CD4-positive, alpha-beta T cell (primary cell): ENCODE results near the gene LEPROT. TPM values are rescaled to one million over a fixed set of nuclear protein-coding genes. Genes with fewer than 3 reads are reported as not detected.

Source experiments
- ATAC-seq: fragments of 200-7000 bp; cut with Tn5 transposase; one replicate; pipeline ENCODE4 v1.10.0; 2022; ENCODE audit warnings: mild to moderate bottlenecking; ENCODE audit not compliant: poor library complexity
- CTCF ChIA-PET: fragments of 350-600 bp; sonication (Branson Sonifier 250); formaldehyde crosslinking; loops from one replicate; lab custom pipeline; 2021; ENCODE audit warnings: antibody characterized with exemption, inconsistent platforms; lab: Charles Lee
- POLR2A ChIA-PET: fragments of 350-600 bp; sonication (Branson Sonifier 250); formaldehyde crosslinking; loops from one replicate; lab custom pipeline; 2021; ENCODE audit warnings: antibody characterized with exemption, inconsistent platforms; lab: Charles Lee
- DNase-seq, 14 experiments: peaks; one replicate each; pipeline ENCODE4 v3.0.0-alpha.2; 2013 to 2020; ENCODE audit warnings: mixed read lengths in 2 of 14
- H3K27ac ChIP-seq, 2 donors: one replicate each; pipeline versions ENCODE4 v1.5.1 to v1.7.0; 2013; ENCODE audit warnings: low read length in 2 of 2, low read depth in 1 of 2, mild to moderate bottlenecking in 1 of 2
- H3K27me3 ChIP-seq, 2 experiments: 1 replicate in 1 of 2; 2 replicates in 1 of 2; pipeline versions ENCODE4 v1.6.1 to v1.7.0; 2013; ENCODE audit warnings: low read length in 2 of 2, control low read depth in 1 of 2, mild to moderate bottlenecking in 1 of 2, moderate library complexity in 1 of 2; ENCODE audit not compliant: insufficient read depth in 2 of 2, control insufficient read depth in 1 of 2
- H3K36me3 ChIP-seq: one replicate; pipeline ENCODE4 v1.6.1; 2013; ENCODE audit warnings: low read length, control low read depth; ENCODE audit not compliant: insufficient read depth
- H3K4me1 ChIP-seq: one replicate; pipeline ENCODE4 v1.6.1; 2013; ENCODE audit warnings: low read length, control low read depth; ENCODE audit not compliant: insufficient read depth
- H3K4me3 ChIP-seq: one replicate; pipeline ENCODE4 v1.5.1; 2013; ENCODE audit warnings: mild to moderate bottlenecking, low read length, moderate library complexity
- H3K9me3 ChIP-seq, 2 experiments: 1 replicate in 1 of 2; 2 replicates in 1 of 2; pipeline versions ENCODE4 v1.6.1 to v1.7.0; 2013; ENCODE audit warnings: low read length in 2 of 2, mild to moderate bottlenecking in 2 of 2, control low read depth in 1 of 2, moderate library complexity in 1 of 2; ENCODE audit not compliant: control insufficient read depth in 1 of 2, insufficient read depth in 1 of 2
- H3K27ac Mint-ChIP-seq: one replicate; pipeline ENCODE4 v1.8.0; 2020; ENCODE audit warnings: mixed read lengths
- H3K27me3 Mint-ChIP-seq: one replicate; pipeline ENCODE4 v1.8.0; 2021; ENCODE audit warnings: mixed read lengths
- H3K36me3 Mint-ChIP-seq: one replicate; pipeline ENCODE4 v1.8.0; 2021; ENCODE audit warnings: low read depth, mixed read lengths
- H3K4me1 Mint-ChIP-seq: one replicate; pipeline ENCODE4 v1.8.0; 2021; ENCODE audit warnings: low read depth, mixed read lengths
- H3K4me3 Mint-ChIP-seq: one replicate; pipeline ENCODE4 v1.8.0; 2020; ENCODE audit warnings: mild to moderate bottlenecking, mixed read lengths
- H3K9me3 Mint-ChIP-seq: one replicate; pipeline ENCODE4 v1.8.0; 2020; ENCODE audit warnings: mixed read lengths
- CTCF ChIP-seq: fragments of 200-600 bp; IDR thresholded peaks from one replicate; pipeline ENCODE4 v1.8.0; 2022; ENCODE audit warnings: antibody characterized with exemption, mild to moderate bottlenecking
- intact Hi-C, 2 experiments: fragments of 100-400 bp; cut with DNase I in 1 of 2; cut with micrococcal nuclease in 1 of 2; formaldehyde crosslinking; loops; one replicate each; pipeline versions ENCODE4 v1.15.1 to v1.9.0; 2023 to 2025; cut with DNase I, micrococcal nuclease
- polyA plus RNA-seq, 2 donors: library from polyadenylated mRNA; unstranded; fragments of 120-200 nt; gene quantifications; one replicate each; pipeline ENCODE4 v1.2.1, GENCODE V29; 2013
- total RNA-seq, 174 experiments: library from RNA in 2 of 174; stranded (reverse) in 2 of 174; gene quantifications; one replicate each; pipeline ENCODE4 v1.2.3 and lab custom pipeline; 2021 to 2026

The LEPROT gene
- total RNA-seq: 10 to 100 TPM; 20.2 to 23.9 TPM
- 19.4 TPM for polyA plus RNA-seq (2013, experiment 1 of 2)
- polyA plus RNA-seq (2013, experiment 2 of 2): 20.0 TPM
- total RNA-seq (lab: John Stamatoyannopoulos, UW): 4.9 to 62.0 (median 26.6) reads per million in 172 experiments

GRCh38 chr1:65420590-65421350, at the start of gene LEPROT, which contains the start of gene LEPR:
LEPROT (plus strand) TSS chr1:65420668; CDS start chr1:65420725, 57 bp downstream.
LEPR (plus strand) TSS chr1:65420668; CDS start chr1:65565566, 144,898 bp downstream.
- ChIA-PET CTCF (interaction anchor here (3.5 kb wide), 1 partner anchor 10 kb away, joined by 20 read pairs; no protein-coding TSS in a partner anchor), POLR2A (interaction anchor here (0.6 to 2.4 kb wide), 21 partner anchors 8 to 1828 kb away, joined by 3 to 24 read pairs (median 5); partner anchors contain the start of genes JAK1 and PGM1)
- TF ChIP-seq CTCF: no peak
- peaks cover 26% of the 10 kb centered on the region for H3K4me1 ChIP-seq
- H3K27me3 ChIP-seq: no peaks in the 10 kb centered on the region
- no peaks in the 10 kb centered on the region for H3K27me3 Mint-ChIP-seq
- H3K4me1 Mint-ChIP-seq: peaks cover 26% of the 10 kb centered on the region
- H3K9me3 Mint-ChIP-seq: no peaks in the 10 kb centered on the region
- peaks cover 19% of the 10 kb centered on the region for H3K36me3 Mint-ChIP-seq
- H3K36me3 ChIP-seq: peaks cover 7% of the 10 kb centered on the region
- no peak for DNase-seq
- peak within 1 kb of the TSS; percentile 64 to 69 for H3K27ac ChIP-seq
- H3K4me3 ChIP-seq: peak within 1 kb of the TSS; percentile 86
- no peak within 1 kb of the TSS for H3K4me3 Mint-ChIP-seq
- H3K27ac Mint-ChIP-seq: no peak within 1 kb of the TSS
- ATAC-seq: no peak
- intact Hi-C loops: loop anchor here (2.0 to 10.0 kb wide), 4 partner anchors 166 to 1514 kb away; no protein-coding TSS in a partner anchor
- no peaks in the 10 kb centered on the region for H3K9me3 ChIP-seq

GRCh38 chr1:65371544-65371943, 48.9 kb upstream of the LEPROT start:
- ATAC-seq (no peak), DNase-seq (no peak)
- Mint-ChIP-seq H3K4me3 (no peak overlapping the region), H3K27ac (no peak overlapping the region), H3K27me3 (no peaks in the 10 kb centered on the region), H3K4me1 (no peaks in the 10 kb centered on the region), H3K9me3 (no peaks in the 10 kb centered on the region), H3K36me3 (no peaks in the 10 kb centered on the region)
- H3K27ac ChIP-seq: no peak overlapping the region
- H3K9me3 ChIP-seq: no peaks in the 10 kb centered on the region
- TF ChIP-seq CTCF: no peak
- no peak overlapping the region for H3K4me3 ChIP-seq
- ChIA-PET POLR2A (interaction anchor here (0.6 kb wide), 1 partner anchor 135 kb away, joined by 3 read pairs; no protein-coding TSS in a partner anchor), CTCF (no interaction called here)
- H3K36me3 ChIP-seq: no peaks in the 10 kb centered on the region
- H3K27me3 ChIP-seq: no peaks in the 10 kb centered on the region
- intact Hi-C loops: no loop called here
- no peaks in the 10 kb centered on the region for H3K4me1 ChIP-seq

GRCh38 chr1:65372557-65372956, 47.9 kb upstream of the LEPROT start:
- TF ChIP-seq CTCF: no peak
- Histone ChIP-seq H3K27ac (no peak overlapping the region), H3K4me3 (no peak overlapping the region), H3K4me1 (no peaks in the 10 kb centered on the region), H3K27me3 (no peaks in the 10 kb centered on the region), H3K36me3 (no peaks in the 10 kb centered on the region), H3K9me3 (no peaks in the 10 kb centered on the region)
- ATAC-seq (no peak), DNase-seq (no peak)
- no peaks in the 10 kb centered on the region for H3K4me1 Mint-ChIP-seq
- intact Hi-C loops: no loop called here
- H3K27me3 Mint-ChIP-seq: peaks cover 4% of the 10 kb centered on the region
- no peaks in the 10 kb centered on the region for H3K36me3 Mint-ChIP-seq
- POLR2A ChIA-PET: no interaction called here
- no peak overlapping the region for H3K27ac Mint-ChIP-seq
- H3K9me3 Mint-ChIP-seq: no peaks in the 10 kb centered on the region
- no peak overlapping the region for H3K4me3 Mint-ChIP-seq
- CTCF ChIA-PET: no interaction called here
